H4 (cell line): ENCODE measurements around the gene PDE6D. TPM values are rescaled to one million over a fixed set of nuclear protein-coding genes. Genes with fewer than 3 reads are reported as not detected.

Experiments
- DNase-seq: peaks from one replicate; pipeline ENCODE4 v3.0.0-alpha.2; 2015; ENCODE audit warnings: low spot score
- total RNA-seq: library from RNA; depleted of rRNA; stranded (reverse); fragments of >200 nt; shearing (Covaris generic); gene quantifications from 2 replicates; pipeline ENCODE4 v1.2.3, GENCODE V29; 2014; rRNA removed

The PDE6D gene
- total RNA-seq: 53.3 and 53.6 TPM in 2 replicates

- DNase-seq: peak; percentile 95
These were observed at the start of gene PDE6D for GRCh38 chr2:231780909-231781797. PDE6D (minus strand) TSS chr2:231781282; CDS start chr2:231781114, 168 bp downstream.

GRCh38 chr2:231821908-231822307 lies 40.8 kb upstream of the PDE6D start:
- peak; percentile 1 for DNase-seq

GRCh38 chr2:231820786-231821303 lies 39.8 kb upstream of the PDE6D start:
- peak; percentile 1 for DNase-seq

GRCh38 chr2:231819447-231820042 lies 38.5 kb upstream of the PDE6D start:
- DNase-seq: peak; percentile 1

- DNase-seq: no peak
These were observed 35.4 kb upstream of the PDE6D start for GRCh38 chr2:231816327-231817026.

- no peak for DNase-seq
These were observed 29.8 kb upstream of the PDE6D start for GRCh38 chr2:231810905-231811304.

- no peak for DNase-seq
These were observed 25.9 kb upstream of the PDE6D start for GRCh38 chr2:231807020-231807419.

- DNase-seq: no peak
These were observed 22.5 kb upstream of the PDE6D start for GRCh38 chr2:231803501-231804138.

GRCh38 chr2:231800493-231801091 lies 19.5 kb upstream of the PDE6D start:
- no peak for DNase-seq

GRCh38 chr2:231795525-231796327 lies 14.6 kb upstream of the PDE6D start:
- peak; percentile 86 for DNase-seq

- no peak for DNase-seq
These were observed 13.3 kb upstream of the PDE6D start for GRCh38 chr2:231794383-231794782.

- no peak for DNase-seq
These were observed 10.0 kb upstream of the PDE6D start for GRCh38 chr2:231791107-231791506.

- DNase-seq: no peak
These were observed 5.8 kb upstream of the PDE6D start for GRCh38 chr2:231786917-231787292.

- peak; percentile 56 for DNase-seq
These were observed 5.3 kb upstream of the PDE6D start, which contains the start of gene COPS7B for GRCh38 chr2:231786177-231786916. COPS7B (plus strand) TSS chr2:231786445; CDS start chr2:231788571, 2,126 bp downstream.

GRCh38 chr2:231785822-231786176 lies 4.7 kb upstream of the PDE6D start:
- no peak for DNase-seq

- no peak for DNase-seq
These were observed 4.3 kb upstream of the PDE6D start for GRCh38 chr2:231785413-231785812.

GRCh38 chr2:231781798-231782726 lies 980 bp upstream of the PDE6D start:
- no peak for DNase-seq

- DNase-seq: no peak
These were observed 766 bp downstream of the PDE6D start for GRCh38 chr2:231780123-231780908.
